Umbilical cord (tissue), 2 donors: ENCODE data around the gene BECN2. TPM values are rescaled to one million over a fixed set of nuclear protein-coding genes. Genes with fewer than 3 reads are reported as not detected.
A peak's percentile ranks its signal among the peaks of the same experiment; 100 is the strongest.

ENCODE experiments used
- DNase-seq: peaks from one replicate; pipeline ENCODE4 v3.0.0-alpha.2; 2015; ENCODE audit warnings: low spot score
- total RNA-seq: library from RNA; depleted of rRNA; stranded (reverse); fragments of >200 nt; gene quantifications from one replicate; pipeline ENCODE4 v1.2.3, GENCODE V29; 2014; ENCODE audit warnings: low replicate concordance; ENCODE audit not compliant: insufficient read depth

Gene BECN2, protein sequence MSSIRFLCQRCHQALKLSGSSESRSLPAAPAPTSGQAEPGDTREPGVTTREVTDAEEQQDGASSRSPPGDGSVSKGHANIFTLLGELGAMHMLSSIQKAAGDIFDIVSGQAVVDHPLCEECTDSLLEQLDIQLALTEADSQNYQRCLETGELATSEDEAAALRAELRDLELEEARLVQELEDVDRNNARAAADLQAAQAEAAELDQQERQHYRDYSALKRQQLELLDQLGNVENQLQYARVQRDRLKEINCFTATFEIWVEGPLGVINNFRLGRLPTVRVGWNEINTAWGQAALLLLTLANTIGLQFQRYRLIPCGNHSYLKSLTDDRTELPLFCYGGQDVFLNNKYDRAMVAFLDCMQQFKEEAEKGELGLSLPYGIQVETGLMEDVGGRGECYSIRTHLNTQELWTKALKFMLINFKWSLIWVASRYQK
- total RNA-seq: not detected

DNA sequence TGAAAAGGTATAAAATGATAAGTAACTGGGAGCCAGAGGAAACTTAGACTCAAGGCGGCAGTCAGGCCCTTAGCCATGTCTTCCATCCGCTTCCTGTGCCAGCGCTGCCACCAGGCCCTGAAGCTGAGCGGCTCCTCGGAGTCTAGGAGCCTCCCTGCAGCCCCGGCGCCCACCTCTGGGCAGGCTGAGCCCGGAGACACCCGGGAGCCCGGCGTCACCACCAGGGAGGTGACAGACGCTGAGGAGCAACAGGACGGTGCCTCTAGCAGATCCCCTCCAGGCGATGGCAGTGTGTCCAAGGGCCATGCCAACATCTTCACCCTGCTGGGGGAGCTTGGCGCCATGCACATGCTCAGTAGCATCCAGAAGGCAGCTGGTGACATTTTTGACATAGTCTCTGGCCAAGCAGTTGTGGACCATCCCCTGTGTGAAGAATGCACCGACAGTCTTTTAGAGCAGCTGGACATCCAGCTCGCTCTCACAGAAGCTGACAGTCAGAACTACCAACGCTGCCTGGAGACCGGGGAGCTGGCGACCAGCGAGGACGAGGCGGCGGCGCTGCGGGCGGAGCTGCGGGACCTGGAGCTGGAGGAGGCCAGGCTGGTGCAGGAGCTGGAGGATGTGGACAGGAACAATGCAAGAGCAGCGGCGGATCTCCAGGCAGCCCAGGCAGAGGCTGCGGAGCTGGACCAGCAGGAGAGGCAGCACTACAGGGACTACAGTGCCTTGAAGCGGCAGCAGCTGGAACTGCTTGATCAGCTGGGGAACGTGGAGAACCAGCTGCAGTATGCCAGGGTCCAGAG, at the start of gene BECN2:
Gene BECN2, plus strand, starts transcription at position 76 of the 803 bp plus-strand sequence. Its CDS starts 0 bp downstream, at position 76.
- DNase-seq: no peak

DNA sequence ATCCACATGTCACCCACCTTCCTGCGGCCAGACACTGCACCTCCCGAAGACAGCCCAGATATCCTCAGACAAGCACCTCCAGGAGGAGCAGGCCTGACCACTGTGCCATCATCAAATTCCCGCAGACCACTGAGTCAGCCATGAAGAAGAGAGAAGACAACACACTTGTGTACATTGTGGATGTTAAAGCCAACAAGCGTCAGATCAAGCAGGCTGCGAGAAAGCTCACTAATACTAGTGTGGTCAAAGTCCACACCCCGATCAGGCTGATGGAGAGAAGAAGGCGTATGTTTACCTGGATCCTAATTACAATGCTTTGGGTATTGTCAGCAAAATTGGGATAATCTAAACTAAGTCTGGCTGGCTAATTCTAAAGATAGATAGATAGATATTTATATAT, 41.4 kb upstream of the BECN2 start:
- no peak for DNase-seq

DNA sequence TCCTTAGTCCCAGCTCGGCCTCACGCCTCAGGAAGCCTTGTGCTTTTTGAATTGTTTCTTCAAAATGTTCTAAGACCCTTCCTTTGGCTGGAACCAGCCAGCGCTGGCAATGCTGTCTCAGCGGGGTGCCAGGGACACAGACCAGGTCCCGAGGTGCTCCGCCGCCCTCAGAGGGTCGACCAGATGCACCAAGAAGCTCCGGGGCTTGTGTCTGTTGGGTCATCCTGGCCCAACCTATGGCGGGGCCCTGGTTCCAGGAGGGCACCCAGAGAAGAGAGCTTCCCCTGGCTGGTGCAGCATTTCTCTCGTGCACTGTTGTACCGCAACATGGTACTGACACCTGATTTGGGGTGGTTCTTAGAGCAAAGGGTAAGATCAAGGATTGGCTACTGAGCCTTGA, 40.1 kb upstream of the BECN2 start:
- no peak for DNase-seq

DNA sequence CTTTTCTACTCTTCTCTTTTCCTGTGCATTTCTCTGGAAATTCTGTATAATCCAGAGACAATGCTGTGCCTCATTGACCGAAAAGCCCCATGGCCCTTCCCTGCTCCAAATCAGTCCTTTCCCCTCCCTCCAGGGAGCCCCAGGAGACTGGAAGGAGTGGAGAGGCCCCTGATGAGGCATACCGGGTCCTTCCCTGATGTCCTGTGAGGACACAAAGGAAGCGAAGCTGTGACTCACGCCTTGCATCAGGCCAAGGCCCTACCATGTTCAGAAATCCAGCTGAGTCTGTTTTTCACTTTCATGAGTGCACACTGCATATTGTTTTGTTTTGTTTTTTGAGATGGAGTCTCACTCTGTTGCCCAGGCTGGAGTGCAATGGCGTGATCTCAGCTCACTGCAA, 38.7 kb upstream of the BECN2 start:
- DNase-seq: peak; percentile 79

DNA sequence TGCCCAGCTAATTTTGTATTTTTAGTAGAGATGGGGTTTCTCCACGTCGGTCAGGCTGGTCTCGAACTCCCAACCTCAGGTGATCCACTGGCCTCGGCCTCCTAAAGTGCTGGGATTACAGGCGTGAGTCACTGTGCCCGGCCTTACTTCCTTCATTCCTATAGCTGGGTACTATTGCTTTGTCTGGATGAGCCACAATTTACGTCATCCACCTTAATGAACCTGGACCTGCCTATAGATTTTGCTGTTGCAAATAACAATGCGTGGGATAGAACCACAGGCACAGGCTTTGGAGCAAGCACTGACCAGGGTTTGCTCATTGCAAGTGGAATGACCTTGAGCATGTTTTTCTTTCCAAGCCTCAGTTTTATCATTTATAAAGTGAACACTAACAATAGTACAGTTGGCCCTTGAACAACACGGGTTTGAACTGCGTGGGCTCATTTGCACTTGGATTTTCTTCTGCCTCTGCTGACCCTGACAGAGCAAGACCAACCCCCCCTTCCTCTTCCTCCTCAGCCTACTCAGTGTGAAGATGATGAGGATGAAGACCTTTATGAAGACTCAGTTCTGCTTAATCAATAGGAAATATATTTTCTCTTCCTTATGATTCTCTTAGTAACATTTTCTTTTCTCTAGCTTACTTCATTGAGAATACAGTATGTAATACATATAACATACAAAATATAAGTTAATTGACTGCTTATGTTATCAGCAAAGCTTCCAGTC, 33.3 kb upstream of the BECN2 start:
- no peak for DNase-seq

DNA sequence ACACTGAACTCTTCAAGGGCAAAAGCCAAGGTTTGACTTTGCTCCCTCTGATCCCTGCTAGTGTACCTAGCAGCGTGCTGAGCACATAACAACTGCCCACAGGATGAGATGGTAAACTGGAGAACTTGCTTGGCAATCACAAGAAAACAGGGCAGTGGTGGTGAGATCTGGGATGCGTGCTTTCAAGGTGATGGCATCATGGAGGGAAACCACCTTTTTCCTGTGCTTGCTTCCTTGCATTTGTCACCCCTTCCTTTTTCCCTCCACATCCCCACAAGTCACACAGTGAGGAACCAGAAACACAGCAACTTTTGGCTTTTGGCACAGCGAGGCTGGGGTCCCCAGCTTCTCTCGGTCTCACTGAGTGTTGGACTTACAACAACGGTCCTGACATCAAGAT, 31.4 kb upstream of the BECN2 start:
- DNase-seq: no peak

DNA sequence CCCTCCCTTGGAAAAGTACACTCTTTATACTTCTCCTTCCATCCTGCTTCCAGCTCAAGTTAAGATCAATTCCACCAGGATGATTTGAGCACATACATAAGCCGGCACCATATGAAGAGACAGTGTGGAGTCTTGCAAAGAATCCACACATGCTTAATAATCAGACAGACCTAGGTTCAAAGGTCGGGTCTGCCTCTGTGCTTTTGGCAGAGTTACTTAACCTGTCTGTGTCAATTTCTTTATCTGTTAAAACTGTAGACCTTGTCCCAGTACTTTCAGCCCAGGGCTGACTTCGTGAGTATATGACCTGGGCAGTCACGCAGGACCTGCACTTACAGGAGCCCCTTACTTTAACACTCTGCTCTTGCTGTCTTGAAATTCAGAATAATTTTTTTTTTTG, 30.2 kb upstream of the BECN2 start:
- DNase-seq: no peak

DNA sequence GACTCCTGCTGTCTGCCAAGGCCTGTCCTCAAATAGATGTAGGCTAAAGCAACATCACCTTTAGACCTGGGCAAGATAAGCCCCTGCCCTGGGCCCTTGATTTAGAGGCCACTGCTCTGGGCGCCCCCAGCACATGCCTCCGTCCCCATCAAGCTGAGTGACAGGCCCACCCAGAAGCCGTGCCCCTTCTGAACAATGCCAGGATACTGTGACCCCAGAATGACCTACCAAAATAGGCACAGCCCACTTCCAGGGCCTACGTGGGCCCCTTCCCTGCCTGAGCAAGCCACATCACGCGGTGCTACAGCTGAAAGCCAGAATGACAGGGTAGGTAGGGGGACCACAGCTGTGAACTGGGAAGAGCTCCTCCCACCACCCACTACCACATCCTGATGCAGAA, 24.7 kb upstream of the BECN2 start:
- no peak for DNase-seq

DNA sequence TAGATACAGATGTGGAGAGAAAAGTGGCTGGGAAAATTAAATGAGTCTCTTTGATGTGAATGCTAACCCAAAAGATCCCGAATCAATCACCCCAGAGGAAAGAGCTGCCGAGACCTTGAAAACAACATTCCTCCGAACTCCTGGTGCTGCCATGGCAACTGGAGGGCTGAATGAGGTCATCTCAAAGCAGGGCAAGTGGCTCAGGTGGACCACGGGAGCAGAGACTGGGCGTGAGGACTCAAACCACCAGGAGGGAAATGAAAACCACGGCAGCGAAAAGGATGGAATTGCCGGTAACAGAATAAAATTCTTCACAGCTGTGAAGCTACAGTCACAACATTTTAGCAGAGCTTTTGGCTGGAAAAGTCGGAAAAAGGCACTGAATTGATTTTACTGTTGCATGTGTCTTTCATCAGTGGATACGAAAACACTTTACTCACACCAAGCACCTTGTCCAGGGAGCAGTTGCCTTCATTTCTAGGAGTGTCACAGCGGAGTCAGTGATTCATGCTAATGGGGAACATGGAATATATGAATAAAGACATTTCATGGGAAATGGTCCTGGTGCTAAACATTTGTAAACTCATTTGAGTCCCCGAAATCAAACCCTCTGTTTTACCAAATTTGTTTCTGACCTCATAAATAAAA, 23.2 kb upstream of the BECN2 start:
- DNase-seq: peak; percentile 11

DNA sequence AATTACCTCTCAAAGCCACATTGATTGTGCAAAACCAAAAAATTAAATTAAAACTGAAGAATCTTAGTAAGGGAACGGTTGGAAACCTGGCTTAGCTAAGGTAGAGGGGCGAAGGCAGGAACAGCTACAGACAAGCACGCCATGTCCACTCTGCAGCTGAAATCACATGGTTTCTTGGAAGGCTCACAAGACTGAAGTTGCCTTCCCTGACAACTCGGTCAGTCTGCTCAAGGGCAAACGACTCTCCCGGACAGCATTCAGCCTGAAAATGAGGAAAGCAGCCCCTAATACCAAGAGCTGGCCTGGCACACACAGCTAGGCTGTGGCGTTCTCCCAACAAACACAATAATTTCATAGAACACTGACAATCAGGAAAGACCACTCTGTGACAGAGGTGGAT, 22.7 kb upstream of the BECN2 start:
- DNase-seq: no peak

DNA sequence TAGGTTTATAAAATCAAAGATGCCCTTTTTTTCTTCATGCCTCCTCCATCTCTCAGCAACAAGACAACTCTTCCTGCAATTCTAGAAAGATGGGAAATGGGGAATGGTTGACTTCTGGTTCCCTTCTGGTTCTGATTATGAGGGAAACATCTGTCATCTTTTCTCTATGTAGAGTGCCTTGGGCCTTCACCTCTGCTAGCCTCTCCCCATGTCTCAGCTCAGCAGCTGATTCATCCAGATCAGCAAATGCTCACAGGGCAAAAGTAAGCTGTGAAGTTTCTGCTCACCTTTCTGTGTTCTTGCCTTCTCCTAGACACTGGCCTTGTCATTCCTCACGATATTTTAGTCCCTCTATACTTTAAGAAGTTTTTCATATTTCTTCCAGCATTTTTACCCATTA, 17.8 kb upstream of the BECN2 start:
- no peak for DNase-seq

DNA sequence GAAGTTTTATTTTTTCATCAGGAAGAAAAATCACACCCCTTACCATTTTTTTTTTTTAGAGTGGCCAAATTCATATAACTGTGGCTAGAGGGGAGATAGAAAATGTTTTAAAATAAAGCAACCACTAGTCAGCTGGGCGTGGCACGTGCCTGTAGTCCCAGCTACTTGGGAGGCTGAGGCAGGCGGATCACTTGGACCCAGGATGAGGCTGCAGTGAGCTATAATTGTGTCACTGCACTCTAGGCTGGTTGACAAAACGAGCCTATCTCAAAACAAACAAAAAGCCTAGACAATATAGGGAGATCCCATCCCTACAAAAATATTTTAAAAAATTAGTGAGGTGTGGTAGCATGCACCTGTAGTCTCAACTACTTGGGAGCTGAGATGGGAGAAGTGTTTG, 14.8 kb upstream of the BECN2 start:
- DNase-seq: no peak

DNA sequence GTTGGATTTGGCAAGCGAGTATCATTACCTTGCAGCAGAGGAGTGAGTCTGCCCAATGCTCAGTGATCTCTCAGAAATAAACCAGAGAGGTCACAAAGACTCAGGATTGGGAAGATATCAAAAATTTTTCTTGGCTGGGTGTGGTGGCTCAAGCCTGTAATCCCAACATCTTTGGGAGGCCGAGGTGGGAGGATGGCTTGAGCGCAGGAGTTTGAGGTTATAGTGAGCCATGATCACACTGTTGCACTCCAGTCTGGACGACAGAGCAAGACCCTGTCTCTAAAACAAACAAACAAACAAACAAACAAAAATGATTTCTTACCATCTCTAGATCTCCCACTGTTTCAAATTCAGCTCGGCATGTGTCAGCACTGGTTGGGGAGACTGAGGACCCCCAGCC, 13.3 kb upstream of the BECN2 start:
- DNase-seq: no peak

DNA sequence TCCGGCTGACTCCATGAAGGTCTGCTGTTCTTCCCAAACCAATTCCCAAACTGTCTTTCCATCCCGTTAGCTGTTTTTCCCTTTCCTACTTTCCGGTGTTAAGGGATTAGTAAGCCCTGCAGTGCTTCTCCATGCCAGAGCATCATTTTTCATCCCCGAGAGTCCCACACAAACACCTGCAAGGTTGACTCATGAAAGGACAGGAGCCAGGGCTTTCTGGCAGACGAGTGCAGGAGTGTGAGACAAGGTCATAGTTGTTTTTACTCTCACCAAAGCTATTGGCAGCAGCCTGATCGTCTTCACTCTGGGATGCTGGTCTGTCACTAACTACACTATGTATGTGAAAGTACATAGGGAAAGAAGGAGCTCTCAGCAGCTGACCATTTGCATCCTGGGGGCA, 10.2 kb upstream of the BECN2 start:
- DNase-seq: no peak

DNA sequence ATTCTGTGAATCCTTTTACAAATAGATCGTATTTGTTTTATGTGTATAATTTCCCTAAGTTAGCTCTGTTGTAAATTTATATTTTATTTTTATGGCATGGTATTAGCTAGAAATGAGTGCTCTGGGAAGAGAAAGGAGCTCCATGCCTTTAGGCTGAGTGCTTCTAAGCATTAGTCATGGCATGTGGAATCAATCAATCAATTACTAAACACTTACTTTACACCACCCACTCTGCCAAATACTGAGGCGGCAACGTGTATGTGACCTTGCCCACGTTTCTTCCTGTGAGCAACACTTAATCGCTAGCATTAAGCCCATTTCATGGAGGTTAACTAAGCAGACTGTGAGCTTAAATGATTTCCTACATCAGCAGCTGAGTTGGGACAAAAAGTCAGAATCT, 7.2 kb upstream of the BECN2 start:
- peak; percentile 5 for DNase-seq

DNA sequence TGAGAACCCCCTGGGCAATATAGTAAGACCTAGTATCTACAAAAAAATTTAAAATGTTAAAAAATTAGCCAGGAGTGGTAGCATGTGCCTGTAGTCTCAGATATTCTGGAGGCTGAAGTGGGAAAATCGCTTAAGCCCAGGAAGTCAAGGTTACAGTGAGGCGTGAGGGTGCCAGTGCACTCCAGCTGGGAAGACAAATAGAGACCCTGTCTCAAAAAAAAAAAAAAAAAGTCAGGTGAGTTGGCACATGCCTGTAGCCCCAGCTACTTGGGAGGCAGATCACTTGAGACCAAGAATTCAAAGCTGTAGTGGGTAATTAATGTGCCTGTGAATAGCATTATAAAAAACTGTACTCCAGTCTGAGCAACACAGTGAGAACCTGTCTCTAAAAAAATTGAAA, 4.6 kb downstream of the BECN2 start:
- DNase-seq: no peak

DNA sequence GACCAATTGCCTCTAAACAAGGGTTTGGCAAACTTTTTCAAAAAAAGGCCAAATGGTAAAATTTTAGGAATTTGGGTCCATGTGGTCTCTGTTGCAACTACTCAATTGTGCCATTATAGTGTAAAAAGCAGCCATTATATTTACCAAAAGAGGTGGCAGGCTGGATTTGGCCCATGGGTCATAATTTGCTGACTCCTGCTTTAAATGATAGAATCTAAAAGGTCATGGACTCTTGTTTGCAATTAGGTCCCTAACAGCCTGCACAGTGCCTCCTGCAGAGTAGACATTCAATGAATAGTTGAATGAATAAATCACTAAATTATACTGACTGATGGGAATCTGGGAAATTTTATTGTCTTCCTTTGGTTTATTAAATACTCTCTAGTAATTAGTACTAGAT, 6.2 kb downstream of the BECN2 start:
- no peak for DNase-seq

DNA sequence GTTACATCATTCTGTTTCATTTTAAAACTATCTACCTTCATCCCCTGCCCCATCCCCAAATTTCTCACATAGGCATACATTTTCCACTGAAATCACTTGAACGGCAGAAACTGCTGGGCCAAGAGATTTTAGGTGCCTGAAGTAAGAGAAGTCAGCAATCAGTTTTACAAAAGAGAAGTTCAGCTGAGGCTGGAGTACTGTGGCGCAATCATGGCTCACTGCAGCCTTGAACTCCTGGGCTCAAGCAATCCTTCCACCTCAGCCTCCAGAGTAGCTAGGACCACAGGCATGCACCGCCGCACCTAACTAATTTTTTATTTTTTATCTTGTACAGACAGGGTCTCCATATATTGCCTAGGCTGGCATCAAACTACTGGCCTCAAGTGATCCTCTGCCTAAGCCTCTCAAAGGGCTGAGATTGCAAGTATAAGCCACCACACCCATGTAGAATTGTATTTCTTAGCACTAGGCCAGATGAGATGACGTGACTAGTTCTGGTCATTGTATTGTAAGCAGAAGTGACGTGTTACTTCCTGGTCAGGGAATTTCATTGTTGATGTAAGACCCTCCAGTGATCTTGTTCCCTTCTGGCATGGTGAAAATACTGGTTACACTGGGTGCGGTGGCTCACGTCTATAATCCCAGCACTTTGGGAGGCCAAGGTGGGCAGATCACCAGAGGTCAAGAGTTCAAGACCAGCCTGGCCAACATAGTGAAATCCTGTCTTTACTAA, 7.1 kb downstream of the BECN2 start:
- no peak for DNase-seq

DNA sequence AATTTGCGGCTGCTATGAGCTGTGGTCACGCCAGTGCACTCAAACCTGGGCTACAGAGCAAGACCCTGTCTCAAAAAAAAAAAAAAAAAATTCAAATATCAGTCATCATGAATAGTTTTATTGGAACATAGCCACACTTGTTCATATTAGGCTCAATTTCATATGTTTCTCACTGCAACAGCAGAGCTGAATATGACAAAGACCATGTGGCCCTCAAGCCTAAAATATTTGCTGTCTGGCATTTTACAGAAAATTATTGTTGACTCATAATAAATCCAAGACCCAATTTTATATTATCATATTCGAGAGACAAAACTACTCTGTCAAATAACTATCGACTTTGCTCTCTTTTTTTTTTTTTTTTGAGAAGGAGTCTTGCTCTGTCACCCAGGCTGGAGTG, 11.0 kb downstream of the BECN2 start:
- peak; percentile 44 for DNase-seq

DNA sequence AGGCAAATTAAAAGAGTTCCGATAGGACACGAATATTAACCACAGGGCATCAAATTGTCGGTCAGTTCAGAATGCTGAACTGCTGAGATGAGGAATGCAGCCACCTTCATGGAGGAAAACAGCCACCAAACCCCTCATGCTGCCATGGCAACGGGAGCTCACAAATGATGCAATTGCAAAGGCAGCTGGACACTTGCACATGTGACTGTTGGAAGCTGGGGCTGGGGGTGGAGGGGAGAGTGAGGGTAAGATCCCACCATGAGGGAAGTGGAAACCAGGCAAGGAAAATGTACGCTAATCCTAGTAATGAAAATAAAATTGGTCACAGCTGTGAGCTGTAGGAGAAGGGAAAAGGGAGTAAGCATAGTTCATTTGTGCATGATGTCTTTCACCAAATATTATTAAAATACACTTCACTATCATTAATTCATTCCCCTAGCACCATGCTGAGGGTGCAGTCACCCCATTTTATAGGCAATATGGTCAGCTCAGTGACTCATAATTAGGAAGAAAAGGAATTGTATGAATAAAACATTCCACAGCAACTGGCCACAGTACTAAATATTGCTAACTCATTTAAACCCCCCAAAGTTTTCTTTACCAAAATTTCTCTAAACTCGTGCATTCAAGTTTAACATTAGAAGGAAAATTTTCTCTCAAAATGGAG, 15.3 kb downstream of the BECN2 start:
- peak; percentile 68 for DNase-seq
